Measurements from ENCODE around the gene TSNAXIP1.
"Not testable (repeated sequence)": the region's sequence is repeated elsewhere in the genome, so short reads cannot be mapped to it uniquely, and the experiment has no call there.

TSNAXIP1 gene

GRCh38 chr16:67828651-67829050 is 22.0 kb downstream of the TSNAXIP1 start:
- TF ChIP-seq TAF1 (IDR thresholded peaks at IDR 0.05; ENCODE audit: low read depth, low read length) = no peak
- TF ChIP-seq PAX5 (IDR thresholded peaks at IDR 0.05; ENCODE audit: insufficient read depth, low read length, severe bottlenecking) = no peak
- no peak for DNase-seq (ENCODE audit: insufficient read length, low spot score)
- FAIRE-seq = no peak

- DNase-seq (ENCODE audit: insufficient read length, low spot score) = no peak
- no peak for TF ChIP-seq POLR2A (IDR thresholded peaks at IDR 0.05; ENCODE audit: low read depth, low read length)
- TF ChIP-seq POLR2AphosphoS5 (IDR thresholded peaks at IDR 0.05; ENCODE audit: low read depth, low read length) = no peak
- TF ChIP-seq PAX5 (IDR thresholded peaks at IDR 0.05; ENCODE audit: insufficient read depth, low read length, severe bottlenecking) = no peak
- TF ChIP-seq TAF1 (IDR thresholded peaks at IDR 0.05; ENCODE audit: low read depth, low read length) = no peak
- TF ChIP-seq SPI1 (IDR thresholded peaks at IDR 0.05; ENCODE audit: low read depth, low read length) = no peak
- TF ChIP-seq POU2F2 (IDR thresholded peaks at IDR 0.05; ENCODE audit: low read depth, low read length) = no peak
- FAIRE-seq = no peak
Measured at GRCh38 chr16:67833030-67833414, 26.3 kb downstream of the TSNAXIP1 start.

- FAIRE-seq (peak; percentile 96), DNase-seq (ENCODE audit: insufficient read length, low spot score) (peak; percentile 99)
- TF ChIP-seq PAX5 (IDR thresholded peaks at IDR 0.05; ENCODE audit: insufficient read depth, low read length, severe bottlenecking) (no peak), POLR2AphosphoS5 (IDR thresholded peaks at IDR 0.05; ENCODE audit: low read depth, low read length) (peak; percentile 85), SPI1 (IDR thresholded peaks at IDR 0.05; ENCODE audit: low read depth, low read length) (no peak), POU2F2 (IDR thresholded peaks at IDR 0.05; ENCODE audit: low read depth, low read length) (peak; percentile 88), TAF1 (IDR thresholded peaks at IDR 0.05; ENCODE audit: low read depth, low read length) (peak; percentile 99), POLR2A (IDR thresholded peaks at IDR 0.05; ENCODE audit: low read depth, low read length) (peak; percentile 90)
Measured at GRCh38 chr16:67833415-67834241, 26.9 kb downstream of the TSNAXIP1 start.

- no peak for TF ChIP-seq POLR2AphosphoS5 (IDR thresholded peaks at IDR 0.05; ENCODE audit: low read depth, low read length)
- no peak for TF ChIP-seq SPI1 (IDR thresholded peaks at IDR 0.05; ENCODE audit: low read depth, low read length)
- TF ChIP-seq PAX5 (IDR thresholded peaks at IDR 0.05; ENCODE audit: insufficient read depth, low read length, severe bottlenecking) = no peak
- no peak for TF ChIP-seq TAF1 (IDR thresholded peaks at IDR 0.05; ENCODE audit: low read depth, low read length)
- no peak for TF ChIP-seq POU2F2 (IDR thresholded peaks at IDR 0.05; ENCODE audit: low read depth, low read length)
- no peak for TF ChIP-seq POLR2A (IDR thresholded peaks at IDR 0.05; ENCODE audit: low read depth, low read length)
- FAIRE-seq = no peak
- DNase-seq (ENCODE audit: insufficient read length, low spot score) = no peak
Measured at GRCh38 chr16:67834242-67834614, 27.5 kb downstream of the TSNAXIP1 start.

GRCh38 chr16:67837190-67837589 is 30.5 kb downstream of the TSNAXIP1 start:
- not testable (repeated sequence) for DNase-seq (ENCODE audit: insufficient read length, low spot score); FAIRE-seq

- TF ChIP-seq POLR2AphosphoS5 (IDR thresholded peaks at IDR 0.05; ENCODE audit: low read depth, low read length) = no peak
- no peak for TF ChIP-seq PAX5 (IDR thresholded peaks at IDR 0.05; ENCODE audit: insufficient read depth, low read length, severe bottlenecking)
- TF ChIP-seq POU2F2 (IDR thresholded peaks at IDR 0.05; ENCODE audit: low read depth, low read length) = no peak
- TF ChIP-seq SPI1 (IDR thresholded peaks at IDR 0.05; ENCODE audit: low read depth, low read length) = no peak
- TF ChIP-seq TAF1 (IDR thresholded peaks at IDR 0.05; ENCODE audit: low read depth, low read length) = no peak
- TF ChIP-seq POLR2A (IDR thresholded peaks at IDR 0.05; ENCODE audit: low read depth, low read length) = no peak
- no peak for DNase-seq (ENCODE audit: insufficient read length, low spot score)
- no peak for FAIRE-seq
Measured at GRCh38 chr16:67837811-67838210, 31.1 kb downstream of the TSNAXIP1 start.

GRCh38 chr16:67841198-67841815 is 34.6 kb downstream of the TSNAXIP1 start:
- no peak for FAIRE-seq
- DNase-seq (ENCODE audit: insufficient read length, low spot score) = no peak
- TF ChIP-seq POU2F2 (IDR thresholded peaks at IDR 0.05; ENCODE audit: low read depth, low read length) (no peak), TAF1 (IDR thresholded peaks at IDR 0.05; ENCODE audit: low read depth, low read length) (no peak), SPI1 (IDR thresholded peaks at IDR 0.05; ENCODE audit: low read depth, low read length) (no peak), PAX5 (IDR thresholded peaks at IDR 0.05; ENCODE audit: insufficient read depth, low read length, severe bottlenecking) (no peak), POLR2A (IDR thresholded peaks at IDR 0.05; ENCODE audit: low read depth, low read length) (no peak), POLR2AphosphoS5 (IDR thresholded peaks at IDR 0.05; ENCODE audit: low read depth, low read length) (no peak)

- TF ChIP-seq POU2F2 (IDR thresholded peaks at IDR 0.05; ENCODE audit: low read depth, low read length) (0 out of 2 replicates have a peak, but pooled peaks have one; percentile 17), POLR2AphosphoS5 (IDR thresholded peaks at IDR 0.05; ENCODE audit: low read depth, low read length) (no peak), SPI1 (IDR thresholded peaks at IDR 0.05; ENCODE audit: low read depth, low read length) (peak; percentile 42), TAF1 (IDR thresholded peaks at IDR 0.05; ENCODE audit: low read depth, low read length) (no peak)
- FAIRE-seq = peak; percentile 91
Measured at GRCh38 chr16:67841816-67842508, 35.3 kb downstream of the TSNAXIP1 start, which contains the start of gene THAP11. Gene THAP11 (plus strand): TSS chr16:67842320. CDS start chr16:67842555, 235 bp downstream.

GRCh38 chr16:67842509-67843342 is 36.0 kb downstream of the TSNAXIP1 start:
- no peak for DNase-seq (ENCODE audit: insufficient read length, low spot score)
- TF ChIP-seq POU2F2 (IDR thresholded peaks at IDR 0.05; ENCODE audit: low read depth, low read length) = 0 out of 2 replicates have a peak, but pooled peaks have one; percentile 20
- TF ChIP-seq TAF1 (IDR thresholded peaks at IDR 0.05; ENCODE audit: low read depth, low read length) = no peak; the same call in 1 of the 2 replicates
- FAIRE-seq = no peak

More at GRCh38 chr16:67841816-67842508, 35.3 kb downstream of the TSNAXIP1 start, which contains the start of gene THAP11:
- DNase-seq (ENCODE audit: insufficient read length, low spot score) = peak; percentile 84

All from GM12891 (cell line).